HepG2 (cell line): ENCODE results near the gene FOXR1. TPM values are rescaled to one million over a fixed set of nuclear protein-coding genes. Genes with fewer than 3 reads are reported as not detected.

Experiments
- CHD4 ChIP-seq: fragments of 200-600 bp; sonication (generic); IDR thresholded peaks from 2 replicates; pipeline ENCODE4 v1.7.0; 2017; ENCODE audit warnings: mild to moderate bottlenecking, low read length, borderline replicate concordance
- ETV6 ChIP-seq: sonication (generic); formaldehyde crosslinking; conservative IDR thresholded peaks from 2 replicates; pipeline ENCODE4 v1.4.0; 2020; ENCODE audit warnings: missing genetic modification reagents
- GATAD2A ChIP-seq: IDR thresholded peaks from 2 replicates; pipeline ENCODE4 v1.6.1; 2016
- HMGA1 ChIP-seq: sonication (generic); formaldehyde crosslinking; conservative IDR thresholded peaks from 2 replicates; pipeline ENCODE4 v1.4.0; 2020; ENCODE audit warnings: missing genetic modification reagents
- HNF1B ChIP-seq: sonication (generic); formaldehyde crosslinking; IDR thresholded peaks from 2 replicates; pipeline ENCODE4 v1.5.1; 2020; ENCODE audit warnings: mild to moderate bottlenecking, moderate library complexity, missing genetic modification reagents
- HNF4G ChIP-seq, 2 experiments: sonication (generic) in 1 of 2; formaldehyde crosslinking in 1 of 2; IDR thresholded peaks; 2 replicates each; pipeline versions ENCODE4 v1.4.0 to v1.6.1; 2011 to 2020; ENCODE audit warnings: borderline replicate concordance in 2 of 2, low read depth in 2 of 2, mild to moderate bottlenecking in 2 of 2, low read length in 1 of 2, missing genetic modification reagents in 1 of 2, moderate library complexity in 1 of 2
- HNRNPK ChIP-seq: fragments of 200-400 bp; formaldehyde crosslinking; IDR thresholded peaks from 2 replicates; pipeline ENCODE4 v1.6.1; 2018; ENCODE audit warnings: low read length, low read depth, moderate library complexity, mild to moderate bottlenecking; ENCODE audit not compliant: poor library complexity, severe bottlenecking
- IKZF4 ChIP-seq: sonication (generic); formaldehyde crosslinking; IDR thresholded peaks from 2 replicates; pipeline ENCODE4 v1.5.1; 2020; ENCODE audit warnings: borderline replicate concordance, mild to moderate bottlenecking, low read depth, missing genetic modification reagents; ENCODE audit errors: not compliant biosample characterization
- NFYC ChIP-seq: IDR thresholded peaks from 2 replicates; pipeline ENCODE4 v1.6.1; 2016; ENCODE audit warnings: missing genetic modification reagents, missing compliant biosample characterization
- POLR2G ChIP-seq: fragments of 200-400 bp; formaldehyde crosslinking; IDR thresholded peaks from 2 replicates; pipeline ENCODE4 v1.6.1; 2018; ENCODE audit warnings: mild to moderate bottlenecking, low read depth, low read length, moderate library complexity
- SMAD1 ChIP-seq: sonication (generic); formaldehyde crosslinking; IDR thresholded peaks from 2 replicates; pipeline ENCODE4 v1.4.0; 2020; ENCODE audit warnings: missing genetic modification reagents, low read depth, mild to moderate bottlenecking, borderline replicate concordance
- SP1 ChIP-seq, 2 experiments: fragments of 450-650 bp in 1 of 2; sonication (generic) in 1 of 2; formaldehyde crosslinking in 1 of 2; IDR thresholded peaks; 2 replicates each; pipeline versions ENCODE4 v1.4.0 to v1.6.1; 2016 to 2020; ENCODE audit warnings: missing genetic modification reagents in 1 of 2
- SPEN ChIP-seq: sonication (generic); formaldehyde crosslinking; IDR thresholded peaks from 2 replicates; pipeline ENCODE4 v1.5.1; 2020; ENCODE audit warnings: low read depth, mild to moderate bottlenecking, missing genetic modification reagents
- TBX2 ChIP-seq: sonication (generic); formaldehyde crosslinking; IDR thresholded peaks from 2 replicates; pipeline ENCODE4 v1.5.0; 2020; ENCODE audit warnings: missing genetic modification reagents, mild to moderate bottlenecking, borderline replicate concordance
- U2AF2 ChIP-seq: fragments of 200-400 bp; formaldehyde crosslinking; IDR thresholded peaks from 2 replicates; pipeline ENCODE4 v1.6.1; 2017; ENCODE audit warnings: low read depth, mild to moderate bottlenecking, low read length
- ZNF136 ChIP-seq: sonication (generic); formaldehyde crosslinking; IDR thresholded peaks from 2 replicates; pipeline ENCODE4 v1.8.1; 2022; ENCODE audit warnings: low read depth, mild to moderate bottlenecking, moderate library complexity, missing genetic modification reagents
- ZNF556 ChIP-seq: sonication (generic); formaldehyde crosslinking; IDR thresholded peaks from 2 replicates; pipeline ENCODE4 v1.4.0; 2020; ENCODE audit warnings: mild to moderate bottlenecking, missing genetic modification reagents, borderline replicate concordance
- ZNF567 ChIP-seq: sonication (generic); formaldehyde crosslinking; IDR thresholded peaks from 2 replicates; pipeline ENCODE4 v1.8.1; 2023; ENCODE audit warnings: mild to moderate bottlenecking, missing genetic modification reagents, borderline replicate concordance
- ZNF670 ChIP-seq: sonication (generic); formaldehyde crosslinking; IDR thresholded peaks from 2 replicates; pipeline ENCODE4 v1.8.0; 2022; ENCODE audit warnings: mild to moderate bottlenecking, missing genetic modification reagents, borderline replicate concordance
- ZNF761 ChIP-seq: sonication (generic); formaldehyde crosslinking; conservative IDR thresholded peaks from 2 replicates; pipeline ENCODE4 v1.4.0; 2020; ENCODE audit warnings: mild to moderate bottlenecking, missing genetic modification reagents
- ZNF776 ChIP-seq: sonication (generic); formaldehyde crosslinking; IDR thresholded peaks from 2 replicates; pipeline ENCODE4 v1.4.0; 2020; ENCODE audit warnings: mild to moderate bottlenecking, missing genetic modification reagents
- ZNF816 ChIP-seq: sonication (generic); formaldehyde crosslinking; IDR thresholded peaks from 2 replicates; pipeline ENCODE4 v1.8.0; 2022; ENCODE audit warnings: missing genetic modification reagents, mild to moderate bottlenecking, borderline replicate concordance
- polyA plus RNA-seq, 8 experiments: library from polyadenylated mRNA; depleted of rRNA in 3 of 8; stranded (reverse) in 7 of 8; unstranded in 1 of 8; fragments of >200 nt; fragmentation: Illumina TruSeq in 4 of 8; extraction: Trizol in 4 of 8; gene quantifications; 2 replicates each; pipeline versions ENCODE4 v1.2.1 to v1.2.3, GENCODE V29; 2011 to 2016; ENCODE audit warnings: low read depth in 4 of 8, missing spikeins in 1 of 8, mixed read lengths in 1 of 8; ENCODE audit not compliant: insufficient read depth in 1 of 8
- total RNA-seq, 5 experiments: library from RNA; depleted of rRNA; stranded (reverse); fragments of >200 nt; fragmentation: Illumina TruSeq; extraction: Trizol; gene quantifications; 2 replicates each; pipeline ENCODE4 v1.2.3, GENCODE V29; 2016; ENCODE audit warnings: low read depth in 1 of 5
- TF ChIP-seq, protein P1 (sequence below): sonication (generic); formaldehyde crosslinking; IDR thresholded peaks from 2 replicates; pipeline ENCODE4 v1.5.1; 2020; ENCODE audit warnings: mild to moderate bottlenecking, missing genetic modification reagents, moderate library complexity

Gene FOXR1
- total and polyA plus RNA-seq, 2 of the 13 experiments (the other 11 are each of a cell fraction or from before 2014, with no cell fraction given), result not detected

DNA sequence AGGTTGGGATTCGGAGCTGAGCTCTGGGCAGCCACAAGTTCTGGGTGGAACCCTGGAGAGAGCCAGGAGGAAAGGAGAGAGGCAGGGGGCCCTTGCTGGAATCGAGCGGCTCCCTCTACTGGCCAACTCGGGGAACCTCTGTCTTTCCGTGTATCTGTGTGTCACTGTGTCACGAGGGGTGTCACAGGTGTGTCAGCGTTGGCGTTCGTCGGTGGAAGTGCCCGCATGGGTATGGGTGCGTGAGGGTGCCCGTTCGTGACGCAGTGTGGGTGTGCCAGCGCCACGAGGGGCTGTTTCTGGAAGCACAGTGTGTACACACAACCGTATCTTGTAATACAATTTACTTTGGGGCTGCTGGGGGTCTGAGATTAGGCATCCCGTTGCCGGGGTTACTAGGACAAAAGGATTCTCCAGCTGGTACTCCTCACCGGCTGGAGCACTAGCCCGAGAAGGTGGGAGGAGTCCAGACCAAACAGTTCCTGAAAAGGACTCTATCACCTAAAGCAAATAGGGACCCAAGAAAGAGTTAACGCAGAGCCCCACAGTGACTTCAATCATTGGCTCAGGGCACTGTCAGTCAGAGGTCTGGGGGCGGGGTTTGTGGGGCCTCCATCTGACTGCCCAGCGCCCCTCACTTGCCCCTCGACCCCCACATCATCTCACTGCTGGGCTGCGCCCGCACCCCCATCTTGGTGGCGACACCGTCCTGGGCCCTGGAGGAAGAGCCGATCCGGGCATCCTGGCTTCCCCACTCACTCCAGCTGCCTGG is 43.3 kb upstream of the FOXR1 start (continued):
- no peak for TF ChIP-seq ZNF816
- TF ChIP-seq HMGA1 (CRISPR knock-in tag), result no peak
- no peak for TF ChIP-seq ETV6 (CRISPR knock-in tag)
- peak; percentile 28; the same call in 1 of the 2 replicates for TF ChIP-seq GATAD2A (CRISPR knock-in tag)
- peak; percentile 55; the same call in 1 of the 2 replicates for TF ChIP-seq HNF1B (CRISPR knock-in tag)
- TF ChIP-seq ZNF670, result no peak
- TF ChIP-seq IKZF4 (CRISPR knock-in tag), result peak; percentile 42
- TF ChIP-seq HNF4G (IDR thresholded peaks at IDR 0.05; ENCODE audit: borderline replicate concordance, low read depth, low read length), result 0 out of 2 replicates have a peak, but pooled peaks have one; percentile 5
- TF ChIP-seq HNF4G (CRISPR knock-in tag; IDR thresholded peaks at IDR 0.05; ENCODE audit: borderline replicate concordance, low read depth), result no peak
- TF ChIP-seq ZNF761 (CRISPR knock-in tag), result 0 out of 2 replicates have a peak, but pooled peaks have one; percentile 30
- no peak for TF ChIP-seq CHD4
- TF ChIP-seq SMAD1 (CRISPR knock-in tag), result peak; percentile 43; the same call in 1 of the 2 replicates
- TF ChIP-seq, protein P1, sequence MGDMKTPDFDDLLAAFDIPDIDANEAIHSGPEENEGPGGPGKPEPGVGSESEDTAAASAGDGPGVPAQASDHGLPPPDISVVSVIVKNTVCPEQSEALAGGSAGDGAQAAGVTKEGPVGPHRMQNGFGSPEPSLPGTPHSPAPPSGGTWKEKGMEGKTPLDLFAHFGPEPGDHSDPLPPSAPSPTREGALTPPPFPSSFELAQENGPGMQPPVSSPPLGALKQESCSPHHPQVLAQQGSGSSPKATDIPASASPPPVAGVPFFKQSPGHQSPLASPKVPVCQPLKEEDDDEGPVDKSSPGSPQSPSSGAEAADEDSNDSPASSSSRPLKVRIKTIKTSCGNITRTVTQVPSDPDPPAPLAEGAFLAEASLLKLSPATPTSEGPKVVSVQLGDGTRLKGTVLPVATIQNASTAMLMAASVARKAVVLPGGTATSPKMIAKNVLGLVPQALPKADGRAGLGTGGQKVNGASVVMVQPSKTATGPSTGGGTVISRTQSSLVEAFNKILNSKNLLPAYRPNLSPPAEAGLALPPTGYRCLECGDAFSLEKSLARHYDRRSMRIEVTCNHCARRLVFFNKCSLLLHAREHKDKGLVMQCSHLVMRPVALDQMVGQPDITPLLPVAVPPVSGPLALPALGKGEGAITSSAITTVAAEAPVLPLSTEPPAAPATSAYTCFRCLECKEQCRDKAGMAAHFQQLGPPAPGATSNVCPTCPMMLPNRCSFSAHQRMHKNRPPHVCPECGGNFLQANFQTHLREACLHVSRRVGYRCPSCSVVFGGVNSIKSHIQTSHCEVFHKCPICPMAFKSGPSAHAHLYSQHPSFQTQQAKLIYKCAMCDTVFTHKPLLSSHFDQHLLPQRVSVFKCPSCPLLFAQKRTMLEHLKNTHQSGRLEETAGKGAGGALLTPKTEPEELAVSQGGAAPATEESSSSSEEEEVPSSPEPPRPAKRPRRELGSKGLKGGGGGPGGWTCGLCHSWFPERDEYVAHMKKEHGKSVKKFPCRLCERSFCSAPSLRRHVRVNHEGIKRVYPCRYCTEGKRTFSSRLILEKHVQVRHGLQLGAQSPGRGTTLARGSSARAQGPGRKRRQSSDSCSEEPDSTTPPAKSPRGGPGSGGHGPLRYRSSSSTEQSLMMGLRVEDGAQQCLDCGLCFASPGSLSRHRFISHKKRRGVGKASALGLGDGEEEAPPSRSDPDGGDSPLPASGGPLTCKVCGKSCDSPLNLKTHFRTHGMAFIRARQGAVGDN (CRISPR knock-in tag), result peak; percentile 59
- 0 out of 2 replicates have a peak, but pooled peaks have one; percentile 74 for TF ChIP-seq ZNF136 (CRISPR knock-in tag)
- no peak for TF ChIP-seq ZNF556 (CRISPR knock-in tag)
- TF ChIP-seq HNRNPK, result no peak
- TF ChIP-seq TBX2, result peak; percentile 25; the same call in 1 of the 2 replicates
- TF ChIP-seq SPEN (CRISPR knock-in tag), result peak; percentile 55; the same call in 1 of the 2 replicates
- no peak for TF ChIP-seq POLR2G
- TF ChIP-seq ZNF776, result no peak
- peak; percentile 89 for TF ChIP-seq NFYC
- TF ChIP-seq ZNF567 (CRISPR knock-in tag), result 0 out of 2 replicates have a peak, but pooled peaks have one; percentile 46
- TF ChIP-seq U2AF2, result peak; percentile 51; the same call in 1 of the 2 replicates
- TF ChIP-seq SP1 (IDR thresholded peaks at IDR 0.05), result no peak
- TF ChIP-seq SP1 (CRISPR knock-in tag; IDR thresholded peaks at IDR 0.05), result no peak
